ENCODE results near the gene SIGLEC12. TPM values are rescaled to one million over a fixed set of nuclear protein-coding genes. Genes with fewer than 3 reads are reported as not detected.
"Not testable (repeated sequence)": the region's sequence is repeated elsewhere in the genome, so short reads cannot be mapped to it uniquely, and the experiment has no call there.

Gene SIGLEC12
- polyA plus RNA-seq, 1 donor from 2014 or later: 1.1 TPM

DNA sequence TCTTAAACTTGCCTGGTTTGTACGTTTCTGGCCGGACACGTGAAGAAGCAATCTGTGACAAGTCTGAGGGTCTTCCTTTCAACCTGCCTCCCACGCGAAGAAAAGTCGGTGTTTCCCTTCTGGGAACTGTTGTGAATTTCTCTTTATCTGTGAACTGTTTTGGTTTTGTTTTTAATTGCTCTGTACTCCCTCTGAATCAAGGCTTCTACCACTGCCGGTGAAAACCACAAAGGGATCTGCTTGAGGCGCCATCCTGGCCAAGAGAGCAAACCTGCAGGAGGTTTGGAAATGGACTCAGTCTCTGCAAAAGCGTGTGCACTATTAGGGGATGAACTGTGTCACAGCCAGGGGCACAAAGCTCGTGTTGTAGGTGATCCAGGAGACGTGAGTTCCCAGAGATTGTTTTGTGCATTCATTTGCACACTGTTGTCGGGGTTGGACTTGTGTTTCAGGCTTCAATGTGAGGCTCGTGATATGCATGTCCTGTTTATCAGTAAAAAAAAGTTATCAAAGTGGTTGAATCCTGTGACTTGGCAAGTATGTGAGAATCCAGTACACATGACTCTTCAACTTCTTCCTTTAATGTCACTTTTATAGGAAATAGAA is 53.1 kb downstream of the SIGLEC12 start:
- peaks cover 3 to 6% (median 4%) of the 10 kb centered on the region in 3 donors for H3K9me3 Mint-ChIP-seq
- no peak overlapping the region for H3K27ac Mint-ChIP-seq
- H3K4me3 Mint-ChIP-seq: peak overlapping the region in 1 of 4 donors; percentile 80
- H3K36me3 Mint-ChIP-seq: peaks cover 4% of the 10 kb centered on the region
- H3K27me3 Mint-ChIP-seq: peaks cover 36% of the 10 kb centered on the region
- H3K4me1 Mint-ChIP-seq: peaks cover 3 to 4% (median 3%) of the 10 kb centered on the region in 3 donors

GRCh38 chr19:51448011-51448410 is 53.6 kb downstream of the SIGLEC12 start:
- Mint-ChIP-seq H3K27me3 (peaks cover 37% of the 10 kb centered on the region), H3K9me3 (peaks cover 3 to 6% (median 4%) of the 10 kb centered on the region in 3 donors), H3K4me3 (no peak overlapping the region), H3K4me1 (peaks cover 3 to 5% (median 4%) of the 10 kb centered on the region in 3 donors), H3K27ac (no peak overlapping the region), H3K36me3 (peaks cover 4% of the 10 kb centered on the region)

- not testable (repeated sequence) for H3K4me3 Mint-ChIP-seq, H3K27ac Mint-ChIP-seq, H3K9me3 Mint-ChIP-seq, H3K4me1 Mint-ChIP-seq, H3K36me3 Mint-ChIP-seq
- H3K27me3 Mint-ChIP-seq: peaks cover 36% of the 10 kb centered on the region
Observed at GRCh38 chr19:51447510-51447909, 54.1 kb downstream of the SIGLEC12 start.

- H3K27ac Mint-ChIP-seq: peak overlapping the region; percentile 14 to 97 (median 94)
- no peaks in the 10 kb centered on the region for H3K9me3 Mint-ChIP-seq
- H3K4me1 Mint-ChIP-seq: peaks cover 13 to 25% (median 22%) of the 10 kb centered on the region in 3 donors
- H3K36me3 Mint-ChIP-seq: no peaks in the 10 kb centered on the region
- H3K4me3 Mint-ChIP-seq: peak overlapping the region; percentile 5 to 93 (median 82)
- peaks cover 7% of the 10 kb centered on the region for H3K27me3 Mint-ChIP-seq
Observed at GRCh38 chr19:51441410-51442390, 59.9 kb downstream of the SIGLEC12 start.

Other genes with a start within 250 kb of the SIGLEC12 start
- not detected for gene IGLON5, start 190.2 kb downstream of the SIGLEC12 start, polyA plus RNA-seq
- 1.5 TPM for gene VSIG10L, start 159.7 kb downstream of the SIGLEC12 start, polyA plus RNA-seq
- 91.4 TPM for gene ETFB, start 135.4 kb downstream of the SIGLEC12 start, polyA plus RNA-seq
- gene CLDND2, start 132.8 kb downstream of the SIGLEC12 start, polyA plus RNA-seq: not detected
- gene NKG7, start 129.1 kb downstream of the SIGLEC12 start, polyA plus RNA-seq: 66.0 TPM
- 0.24 TPM for gene LIM2, start 113.8 kb downstream of the SIGLEC12 start, polyA plus RNA-seq
- not detected for gene C19orf84, start 111.2 kb downstream of the SIGLEC12 start, polyA plus RNA-seq
- 83.2 TPM for gene SIGLEC10, start 84.2 kb downstream of the SIGLEC12 start, polyA plus RNA-seq
- gene SIGLEC8, start 43.3 kb downstream of the SIGLEC12 start, polyA plus RNA-seq: not detected
- gene CEACAM18, start 23.3 kb downstream of the SIGLEC12 start, polyA plus RNA-seq: not detected
- gene SIGLEC6, start 29.9 kb upstream of the SIGLEC12 start, polyA plus RNA-seq: 27.6 TPM
- gene ZNF175, start 69.5 kb upstream of the SIGLEC12 start, polyA plus RNA-seq: 4.9 TPM
- not detected for gene SIGLEC5, start 128.6 kb upstream of the SIGLEC12 start, polyA plus RNA-seq
- gene SIGLEC14, start 145.0 kb upstream of the SIGLEC12 start, polyA plus RNA-seq: 15.0 TPM
- gene SPACA6, start 191.5 kb upstream of the SIGLEC12 start, polyA plus RNA-seq: 2.1 TPM
- not detected for gene HAS1, start 222.2 kb upstream of the SIGLEC12 start, polyA plus RNA-seq